ENCODE data around the gene ZNF697. TPM values are rescaled to one million over a fixed set of nuclear protein-coding genes. Genes with fewer than 3 reads are reported as not detected.
"Not testable (repeated sequence)": the region's sequence is repeated elsewhere in the genome, so short reads cannot be mapped to it uniquely, and the experiment has no call there.

ZNF697 gene
- total RNA-seq, 1 donor from 2014 or later, result 2.9 TPM

DNA sequence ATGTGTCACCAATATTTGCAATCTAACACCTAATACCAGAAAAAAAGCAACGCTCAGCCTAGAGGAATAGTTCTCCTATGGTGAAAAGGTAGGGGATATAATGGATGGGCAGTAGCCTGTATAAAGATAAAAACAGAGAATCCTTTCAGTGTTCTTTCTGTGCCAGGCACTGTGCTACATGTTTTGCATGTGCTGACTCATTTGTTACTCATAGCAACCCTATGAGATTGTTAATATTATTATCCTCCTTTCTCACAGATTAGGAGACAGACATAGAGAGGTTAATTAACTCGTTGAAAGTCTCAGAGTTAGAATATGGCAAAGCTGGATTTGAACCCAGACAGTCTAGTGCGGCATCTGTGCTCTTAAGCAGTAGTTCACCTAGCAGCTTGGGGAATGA, 45.3 kb downstream of the ZNF697 start:
- intact Hi-C loops (cut with micrococcal nuclease); H3K27ac Mint-ChIP-seq: not testable (repeated sequence)

DNA sequence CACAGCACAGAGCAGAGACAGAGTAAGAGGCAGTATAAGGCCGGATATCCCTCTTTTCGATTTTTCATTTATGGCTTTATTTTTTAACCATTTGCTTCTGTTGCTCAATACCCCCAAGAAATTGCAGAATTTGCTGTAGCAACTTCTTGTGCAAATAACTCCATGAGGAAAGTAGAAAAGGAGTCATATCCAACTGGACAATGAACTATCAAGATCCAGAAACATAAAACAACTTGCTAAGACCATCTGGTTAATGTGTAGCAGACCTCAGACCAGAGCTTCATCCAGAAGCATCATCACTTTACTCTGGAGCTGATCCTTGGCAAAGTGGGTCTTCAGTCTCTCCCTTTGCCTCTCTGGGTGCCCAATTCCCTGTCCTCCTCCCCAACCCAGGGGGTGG, 45.9 kb downstream of the ZNF697 start:
- Mint-ChIP-seq H3K27me3 (ENCODE audit: insufficient read depth) (peaks cover 3% of the 10 kb centered on the region), H3K36me3 (ENCODE audit: low read depth) (no peaks in the 10 kb centered on the region), H3K9me3 (no peaks in the 10 kb centered on the region), H3K27ac (no peak overlapping the region), H3K4me3 (no peak overlapping the region), H3K4me1 (ENCODE audit: low read depth) (no peaks in the 10 kb centered on the region)
- intact Hi-C loops (cut with micrococcal nuclease), result no loop called here
- no peak for DNase-seq (ENCODE audit: low spot score)

More for the DNA sequence above, 45.3 kb downstream of the ZNF697 start:
- not testable (repeated sequence) for H3K9me3 Mint-ChIP-seq; H3K27me3 Mint-ChIP-seq (ENCODE audit: insufficient read depth); H3K4me1 Mint-ChIP-seq (ENCODE audit: low read depth); DNase-seq (ENCODE audit: low spot score); H3K36me3 Mint-ChIP-seq (ENCODE audit: low read depth); H3K4me3 Mint-ChIP-seq

DNA sequence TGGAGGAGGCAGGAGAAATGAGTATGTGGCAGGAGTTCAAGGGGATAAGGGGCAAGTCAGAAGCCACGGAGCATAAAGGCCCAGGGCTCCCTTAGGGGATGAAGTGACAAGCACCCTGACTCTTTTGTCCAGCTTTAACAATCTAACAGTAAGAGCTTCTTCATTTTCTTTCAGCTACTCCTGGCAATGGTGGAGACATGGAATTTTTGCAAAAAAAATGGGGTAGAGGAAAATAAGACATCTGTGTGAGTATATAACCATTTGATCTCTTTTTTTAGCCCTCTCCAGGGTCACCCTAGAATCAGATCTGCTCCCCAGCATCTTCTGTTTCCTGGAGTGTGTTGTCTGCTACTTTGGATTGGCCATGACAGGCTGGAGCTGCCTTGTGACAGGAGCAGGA, 47.1 kb downstream of the ZNF697 start:
- H3K4me1 Mint-ChIP-seq (ENCODE audit: low read depth), result no peaks in the 10 kb centered on the region
- no peak for DNase-seq (ENCODE audit: low spot score)
- no peak overlapping the region for H3K27ac Mint-ChIP-seq
- intact Hi-C loops (cut with micrococcal nuclease), result no loop called here
- no peaks in the 10 kb centered on the region for H3K36me3 Mint-ChIP-seq (ENCODE audit: low read depth)
- H3K27me3 Mint-ChIP-seq (ENCODE audit: insufficient read depth), result peaks cover 3% of the 10 kb centered on the region
- no peak overlapping the region for H3K4me3 Mint-ChIP-seq
- H3K9me3 Mint-ChIP-seq, result no peaks in the 10 kb centered on the region

DNA sequence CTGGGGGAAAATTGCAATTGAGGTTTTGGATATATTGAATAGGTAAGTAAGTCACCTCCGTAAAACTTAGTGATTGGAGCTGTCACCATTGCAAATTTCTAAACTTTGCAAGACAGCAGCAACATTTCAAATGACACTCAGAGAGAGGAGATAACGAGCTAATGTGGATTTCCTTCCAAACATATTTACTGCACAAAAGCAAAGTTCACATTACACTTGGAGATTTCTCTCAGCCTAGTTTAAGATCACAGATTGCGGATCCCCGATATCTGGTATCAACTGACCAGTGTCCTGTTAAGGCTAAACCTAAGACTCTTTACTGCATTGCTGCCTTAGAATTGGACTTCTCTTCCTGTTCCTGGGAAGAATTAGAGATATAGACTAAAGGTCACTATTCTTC, 47.5 kb downstream of the ZNF697 start:
- no peaks in the 10 kb centered on the region for H3K36me3 Mint-ChIP-seq (ENCODE audit: low read depth)
- no peaks in the 10 kb centered on the region for H3K4me1 Mint-ChIP-seq (ENCODE audit: low read depth)
- H3K9me3 Mint-ChIP-seq, result no peaks in the 10 kb centered on the region
- intact Hi-C loops (cut with micrococcal nuclease), result no loop called here
- H3K27me3 Mint-ChIP-seq (ENCODE audit: insufficient read depth), result peaks cover 3% of the 10 kb centered on the region
- H3K4me3 Mint-ChIP-seq, result no peak overlapping the region
- DNase-seq (ENCODE audit: low spot score), result no peak
- no peak overlapping the region for H3K27ac Mint-ChIP-seq

DNA sequence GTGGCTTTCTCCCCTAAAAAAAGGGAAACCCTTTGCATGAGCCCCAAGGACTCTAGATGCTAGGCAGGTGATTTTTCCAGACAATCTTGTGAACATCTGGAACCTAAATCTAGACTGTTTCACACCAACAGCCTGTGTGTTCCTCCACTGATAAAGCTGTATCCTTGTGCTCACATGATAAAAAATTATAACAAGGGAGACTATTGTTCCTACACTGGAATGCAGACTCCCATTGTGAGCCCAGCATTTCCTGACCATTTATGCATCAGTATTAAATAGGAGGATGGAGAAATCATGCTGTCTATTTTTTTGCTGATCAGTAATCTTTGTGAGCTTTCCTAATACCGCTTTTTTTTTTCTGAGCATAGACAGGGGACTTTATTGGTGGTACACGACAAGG, 52.5 kb downstream of the ZNF697 start:
- intact Hi-C loops (cut with micrococcal nuclease), result no loop called here
- H3K9me3 Mint-ChIP-seq, result no peaks in the 10 kb centered on the region
- H3K4me3 Mint-ChIP-seq, result no peak overlapping the region
- H3K4me1 Mint-ChIP-seq (ENCODE audit: low read depth), result no peaks in the 10 kb centered on the region
- no peak for DNase-seq (ENCODE audit: low spot score)
- no peaks in the 10 kb centered on the region for H3K27me3 Mint-ChIP-seq (ENCODE audit: insufficient read depth)
- H3K36me3 Mint-ChIP-seq (ENCODE audit: low read depth), result no peaks in the 10 kb centered on the region
- H3K27ac Mint-ChIP-seq, result no peak overlapping the region

DNA sequence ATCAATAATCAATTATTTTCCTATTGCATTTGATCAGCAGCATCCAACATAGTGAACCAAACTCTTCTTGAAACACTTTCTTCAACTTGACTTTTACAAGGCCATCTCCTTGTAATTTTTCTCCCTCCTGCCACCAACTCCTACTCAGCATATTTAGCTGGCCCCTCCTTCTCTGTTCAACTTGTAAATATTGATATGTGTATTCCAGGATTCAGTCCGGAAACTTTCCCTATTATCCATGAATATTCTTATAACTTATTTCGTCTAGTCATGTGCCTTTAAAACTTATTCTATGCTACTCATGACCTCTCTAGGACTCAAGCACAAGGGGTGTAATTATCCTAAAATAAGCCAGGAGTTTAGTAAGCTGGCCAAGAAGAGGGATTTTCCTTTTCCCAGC, 52.9 kb downstream of the ZNF697 start:
- DNase-seq (ENCODE audit: low spot score), result no peak
- intact Hi-C loops (cut with micrococcal nuclease), result no loop called here
- no peaks in the 10 kb centered on the region for H3K36me3 Mint-ChIP-seq (ENCODE audit: low read depth)
- H3K9me3 Mint-ChIP-seq, result no peaks in the 10 kb centered on the region
- peaks cover 2% of the 10 kb centered on the region for H3K27me3 Mint-ChIP-seq (ENCODE audit: insufficient read depth)
- H3K27ac Mint-ChIP-seq, result no peak overlapping the region
- H3K4me1 Mint-ChIP-seq (ENCODE audit: low read depth), result no peaks in the 10 kb centered on the region
- H3K4me3 Mint-ChIP-seq, result no peak overlapping the region

DNA sequence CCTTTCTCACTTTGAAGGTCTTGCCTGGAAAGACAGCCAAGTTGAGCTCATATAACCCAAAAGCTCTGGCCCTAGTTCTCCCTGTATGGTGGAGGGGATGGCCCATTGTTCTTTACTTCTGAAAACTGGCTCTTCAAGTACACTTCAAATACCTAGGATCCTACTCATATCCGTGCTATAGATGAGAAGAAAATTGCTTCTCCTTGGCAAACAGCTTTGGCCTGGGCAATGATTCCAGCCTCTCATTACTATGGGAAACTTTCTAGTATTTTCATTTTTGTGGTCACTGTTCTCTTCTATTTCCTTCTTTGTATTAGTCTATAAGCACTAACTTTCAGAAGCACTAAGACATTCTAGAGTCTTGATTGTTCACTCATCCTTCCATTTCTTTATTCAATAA, 53.7 kb downstream of the ZNF697 start:
- no peaks in the 10 kb centered on the region for H3K4me1 Mint-ChIP-seq (ENCODE audit: low read depth)
- no peak overlapping the region for H3K27ac Mint-ChIP-seq
- intact Hi-C loops (cut with micrococcal nuclease), result no loop called here

DNA sequence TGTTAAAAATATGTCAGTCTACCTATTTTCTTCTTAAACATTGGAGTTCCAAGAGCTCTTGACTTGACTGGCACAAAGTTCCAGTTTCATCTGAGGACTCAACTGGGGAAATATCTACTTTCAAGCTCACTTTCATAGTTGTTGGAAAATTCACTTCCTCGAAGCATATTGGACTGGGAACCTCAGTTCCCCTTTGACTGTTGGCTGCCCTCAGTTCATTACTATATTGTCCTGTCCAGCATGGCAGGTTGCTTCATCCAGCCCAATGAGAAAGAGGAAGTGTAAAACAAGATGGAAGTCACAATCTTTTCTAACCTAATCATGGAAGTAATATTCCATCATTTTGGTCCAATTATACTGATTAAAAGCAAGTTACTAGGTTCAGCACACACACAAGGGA, 54.3 kb downstream of the ZNF697 start:
- intact Hi-C loops (cut with micrococcal nuclease), result no loop called here
- no peaks in the 10 kb centered on the region for H3K9me3 Mint-ChIP-seq

More for the DNA sequence above, 53.7 kb downstream of the ZNF697 start:
- Mint-ChIP-seq H3K36me3 (ENCODE audit: low read depth) (no peaks in the 10 kb centered on the region), H3K4me3 (no peak overlapping the region), H3K27me3 (ENCODE audit: insufficient read depth) (peaks cover 2% of the 10 kb centered on the region), H3K9me3 (no peaks in the 10 kb centered on the region)
- DNase-seq (ENCODE audit: low spot score), result no peak

DNA sequence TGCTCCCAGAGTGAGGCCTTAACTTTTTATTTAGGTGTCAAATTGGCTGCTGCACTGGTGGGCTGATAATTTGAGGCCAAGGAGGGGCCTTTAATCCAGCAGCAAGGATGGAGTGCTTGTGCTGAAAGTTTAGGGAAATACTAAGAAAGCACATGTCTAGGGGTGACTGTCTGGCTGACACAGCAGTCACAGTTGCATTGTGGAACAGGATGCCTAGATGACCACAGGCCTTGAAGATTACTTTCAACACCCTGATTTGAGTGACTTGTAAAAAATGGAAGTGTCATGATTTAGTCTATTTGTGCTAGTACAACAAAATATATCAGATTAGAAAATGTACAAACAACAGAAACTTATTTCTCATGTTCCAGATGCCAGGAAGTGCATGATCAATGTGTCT, 57.7 kb downstream of the ZNF697 start:
- H3K4me3 Mint-ChIP-seq, result no peak overlapping the region
- DNase-seq (ENCODE audit: low spot score), result no peak
- H3K4me1 Mint-ChIP-seq (ENCODE audit: low read depth), result no peaks in the 10 kb centered on the region
- no peak overlapping the region for H3K27ac Mint-ChIP-seq
- no peaks in the 10 kb centered on the region for H3K36me3 Mint-ChIP-seq (ENCODE audit: low read depth)
- intact Hi-C loops (cut with micrococcal nuclease), result no loop called here
- peaks cover 2% of the 10 kb centered on the region for H3K27me3 Mint-ChIP-seq (ENCODE audit: insufficient read depth)
- no peaks in the 10 kb centered on the region for H3K9me3 Mint-ChIP-seq

More for the DNA sequence above, 54.3 kb downstream of the ZNF697 start:
- Mint-ChIP-seq H3K4me3 (no peak overlapping the region), H3K27me3 (ENCODE audit: insufficient read depth) (peaks cover 2% of the 10 kb centered on the region), H3K36me3 (ENCODE audit: low read depth) (no peaks in the 10 kb centered on the region), H3K27ac (no peak overlapping the region), H3K4me1 (ENCODE audit: low read depth) (no peaks in the 10 kb centered on the region)
- DNase-seq (ENCODE audit: low spot score), result no peak

DNA sequence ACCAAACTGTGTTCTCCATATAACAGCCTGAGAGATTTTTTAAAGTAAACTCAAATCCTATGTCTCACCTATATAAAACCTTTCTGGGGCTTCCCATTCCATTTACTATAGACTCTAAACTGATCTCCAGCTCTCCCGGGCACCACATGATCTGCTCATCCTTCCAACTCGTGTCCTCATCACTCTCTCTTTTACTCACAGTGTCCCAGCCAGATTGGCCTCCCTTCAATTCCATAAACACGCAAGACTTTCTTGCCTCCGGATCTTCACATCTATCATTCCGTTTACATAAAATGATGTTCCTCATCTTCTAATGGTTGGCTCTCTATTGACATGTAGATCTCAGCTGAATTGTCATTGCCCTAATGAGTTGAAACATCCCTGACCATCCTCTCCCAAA, 59.4 kb downstream of the ZNF697 start:
- H3K27ac Mint-ChIP-seq, result no peak overlapping the region
- intact Hi-C loops (cut with micrococcal nuclease), result no loop called here
- H3K36me3 Mint-ChIP-seq (ENCODE audit: low read depth), result no peaks in the 10 kb centered on the region
- H3K4me3 Mint-ChIP-seq, result no peak overlapping the region
- H3K27me3 Mint-ChIP-seq (ENCODE audit: insufficient read depth), result peaks cover 2% of the 10 kb centered on the region
- no peaks in the 10 kb centered on the region for H3K4me1 Mint-ChIP-seq (ENCODE audit: low read depth)
- no peak for DNase-seq (ENCODE audit: low spot score)
- no peaks in the 10 kb centered on the region for H3K9me3 Mint-ChIP-seq

DNA sequence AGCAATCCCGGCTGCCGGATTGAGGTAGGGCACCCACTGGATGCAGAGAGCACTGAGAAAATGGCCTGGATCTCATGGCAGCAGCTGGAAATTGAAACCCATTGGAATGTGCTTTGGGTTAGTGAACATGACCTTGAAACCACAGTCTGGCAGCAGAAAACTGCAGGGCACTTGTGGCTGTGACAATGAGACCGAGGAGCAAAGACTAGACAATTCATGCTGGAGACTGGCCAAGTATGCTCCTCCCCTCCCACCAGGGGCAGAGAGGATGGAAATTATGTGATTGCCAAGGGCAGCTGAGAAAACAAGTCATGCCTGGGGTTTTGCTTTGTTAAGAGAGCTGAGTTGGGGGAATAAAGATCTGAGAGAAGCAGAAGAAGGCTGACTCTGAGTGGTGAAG, 60.7 kb downstream of the ZNF697 start:
- Mint-ChIP-seq H3K9me3 (no peaks in the 10 kb centered on the region), H3K36me3 (ENCODE audit: low read depth) (no peaks in the 10 kb centered on the region), H3K27ac (no peak overlapping the region), H3K27me3 (ENCODE audit: insufficient read depth) (peaks cover 2% of the 10 kb centered on the region), H3K4me1 (ENCODE audit: low read depth) (no peaks in the 10 kb centered on the region), H3K4me3 (no peak overlapping the region)
- DNase-seq (ENCODE audit: low spot score), result no peak
- intact Hi-C loops (cut with micrococcal nuclease), result no loop called here

DNA sequence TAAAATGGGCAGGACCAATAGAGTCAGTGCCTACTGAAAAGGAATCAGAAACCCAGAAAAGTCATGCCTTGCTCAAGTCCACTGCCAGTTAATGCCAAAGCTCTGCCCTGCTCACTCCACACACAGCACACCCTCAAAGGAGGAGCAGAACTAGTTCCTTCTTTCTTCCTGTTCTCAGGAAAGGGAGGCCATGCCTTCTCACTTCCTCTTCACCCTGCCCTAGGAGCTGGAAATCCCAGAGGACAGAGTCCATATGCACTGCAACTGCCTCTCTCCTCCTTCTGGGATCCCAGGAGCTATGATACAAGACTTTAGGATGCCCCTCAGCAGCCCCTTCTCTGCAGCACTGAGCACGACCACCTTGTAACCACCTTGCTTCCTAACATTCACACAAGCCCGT, 62.3 kb downstream of the ZNF697 start:
- H3K4me1 Mint-ChIP-seq (ENCODE audit: low read depth); H3K36me3 Mint-ChIP-seq (ENCODE audit: low read depth); H3K27me3 Mint-ChIP-seq (ENCODE audit: insufficient read depth); H3K4me3 Mint-ChIP-seq; H3K9me3 Mint-ChIP-seq; intact Hi-C loops (cut with micrococcal nuclease); DNase-seq (ENCODE audit: low spot score); H3K27ac Mint-ChIP-seq: not testable (repeated sequence)

DNA sequence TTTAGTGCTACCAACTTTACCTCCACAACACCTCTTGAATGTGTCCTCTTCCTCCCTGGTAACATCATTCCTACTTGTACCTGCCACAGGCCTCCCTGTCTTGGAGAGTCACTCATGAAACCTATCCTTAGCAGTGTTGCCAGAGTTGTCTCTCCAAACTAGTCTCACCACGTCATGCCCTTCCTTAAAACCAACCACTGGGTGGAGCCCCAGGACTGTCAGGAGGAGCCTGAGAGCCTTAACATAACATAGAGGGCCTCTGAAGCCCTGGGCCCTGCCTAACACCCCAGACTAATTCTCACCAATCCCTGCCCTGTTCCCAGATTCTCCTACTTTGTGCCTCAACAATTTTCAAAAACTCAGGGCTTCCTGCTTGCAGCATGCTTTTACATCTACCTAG, 65.3 kb downstream of the ZNF697 start:
- intact Hi-C loops (cut with micrococcal nuclease), result no loop called here
- Mint-ChIP-seq H3K27me3 (ENCODE audit: insufficient read depth) (no peaks in the 10 kb centered on the region), H3K4me1 (ENCODE audit: low read depth) (no peaks in the 10 kb centered on the region), H3K4me3 (no peak overlapping the region), H3K36me3 (ENCODE audit: low read depth) (no peaks in the 10 kb centered on the region), H3K9me3 (no peaks in the 10 kb centered on the region), H3K27ac (no peak overlapping the region)
- DNase-seq (ENCODE audit: low spot score), result no peak

DNA sequence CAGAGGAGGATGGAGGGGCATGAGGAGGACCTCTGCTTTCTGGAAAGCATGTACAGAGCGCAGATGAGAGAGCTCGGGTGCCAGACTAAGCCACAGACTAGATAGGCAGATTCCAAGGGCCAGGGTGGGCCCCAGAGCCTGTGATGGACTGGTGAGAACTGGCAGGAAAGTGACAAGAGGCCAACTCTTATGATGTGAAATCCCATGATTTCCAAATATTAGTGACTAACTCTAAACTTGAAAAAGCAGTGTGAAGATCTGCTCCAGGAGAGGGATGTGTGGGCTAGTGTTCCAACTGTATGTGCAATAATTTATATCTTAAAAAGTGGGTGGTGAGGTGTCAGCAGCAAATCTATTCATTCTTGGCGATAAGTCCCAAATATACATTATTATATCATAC, 67.0 kb downstream of the ZNF697 start:
- H3K4me3 Mint-ChIP-seq; H3K27me3 Mint-ChIP-seq (ENCODE audit: insufficient read depth); intact Hi-C loops (cut with micrococcal nuclease); H3K27ac Mint-ChIP-seq; DNase-seq (ENCODE audit: low spot score); H3K36me3 Mint-ChIP-seq (ENCODE audit: low read depth); H3K4me1 Mint-ChIP-seq (ENCODE audit: low read depth); H3K9me3 Mint-ChIP-seq: not testable (repeated sequence)

Measured in activated T-helper 1 cell treated with anti-CD3 and anti-CD28 coated beads, Interleukin-12 subunit alpha, Interleukin-12 subunit beta, Interleukin-2, Interleukin-4 antibody, amounts not matched to agents 30 ng/mL and 10 ng/mL and 1 ng/mL, durations not matched to agents 14 hours and 24 hours and 36 hours (primary cell).